ENCODE measurements around the gene FCN3.

DNA sequence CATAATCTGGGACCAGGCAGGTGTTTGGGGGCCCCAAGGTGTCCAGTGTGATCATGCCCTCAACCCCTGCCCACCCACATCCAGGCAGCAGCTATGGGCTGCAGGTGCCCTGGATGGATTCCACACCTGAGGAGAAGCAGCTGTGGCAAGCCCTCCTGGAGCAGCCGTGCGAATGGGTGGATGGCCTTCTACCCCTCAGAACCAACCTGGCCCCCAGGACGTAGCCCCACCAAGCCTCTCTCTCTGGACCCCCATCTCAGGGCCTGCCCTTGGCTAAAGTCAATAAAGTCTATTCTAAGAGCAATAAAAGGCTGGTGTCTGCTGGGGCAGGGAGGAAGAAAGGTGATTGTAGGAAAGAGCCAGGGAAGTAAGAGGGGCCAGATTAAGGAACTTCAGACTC lies 21.0 kb downstream of the FCN3 start:
- TF ChIP-seq, protein P1, sequence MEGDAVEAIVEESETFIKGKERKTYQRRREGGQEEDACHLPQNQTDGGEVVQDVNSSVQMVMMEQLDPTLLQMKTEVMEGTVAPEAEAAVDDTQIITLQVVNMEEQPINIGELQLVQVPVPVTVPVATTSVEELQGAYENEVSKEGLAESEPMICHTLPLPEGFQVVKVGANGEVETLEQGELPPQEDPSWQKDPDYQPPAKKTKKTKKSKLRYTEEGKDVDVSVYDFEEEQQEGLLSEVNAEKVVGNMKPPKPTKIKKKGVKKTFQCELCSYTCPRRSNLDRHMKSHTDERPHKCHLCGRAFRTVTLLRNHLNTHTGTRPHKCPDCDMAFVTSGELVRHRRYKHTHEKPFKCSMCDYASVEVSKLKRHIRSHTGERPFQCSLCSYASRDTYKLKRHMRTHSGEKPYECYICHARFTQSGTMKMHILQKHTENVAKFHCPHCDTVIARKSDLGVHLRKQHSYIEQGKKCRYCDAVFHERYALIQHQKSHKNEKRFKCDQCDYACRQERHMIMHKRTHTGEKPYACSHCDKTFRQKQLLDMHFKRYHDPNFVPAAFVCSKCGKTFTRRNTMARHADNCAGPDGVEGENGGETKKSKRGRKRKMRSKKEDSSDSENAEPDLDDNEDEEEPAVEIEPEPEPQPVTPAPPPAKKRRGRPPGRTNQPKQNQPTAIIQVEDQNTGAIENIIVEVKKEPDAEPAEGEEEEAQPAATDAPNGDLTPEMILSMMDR (IDR thresholded peaks at IDR 0.05): no peak
- no peak for TF ChIP-seq POLR2A (IDR thresholded peaks at IDR 0.05)
